Measurements from ENCODE around the gene ACOT7.

ACOT7 gene

DNA sequence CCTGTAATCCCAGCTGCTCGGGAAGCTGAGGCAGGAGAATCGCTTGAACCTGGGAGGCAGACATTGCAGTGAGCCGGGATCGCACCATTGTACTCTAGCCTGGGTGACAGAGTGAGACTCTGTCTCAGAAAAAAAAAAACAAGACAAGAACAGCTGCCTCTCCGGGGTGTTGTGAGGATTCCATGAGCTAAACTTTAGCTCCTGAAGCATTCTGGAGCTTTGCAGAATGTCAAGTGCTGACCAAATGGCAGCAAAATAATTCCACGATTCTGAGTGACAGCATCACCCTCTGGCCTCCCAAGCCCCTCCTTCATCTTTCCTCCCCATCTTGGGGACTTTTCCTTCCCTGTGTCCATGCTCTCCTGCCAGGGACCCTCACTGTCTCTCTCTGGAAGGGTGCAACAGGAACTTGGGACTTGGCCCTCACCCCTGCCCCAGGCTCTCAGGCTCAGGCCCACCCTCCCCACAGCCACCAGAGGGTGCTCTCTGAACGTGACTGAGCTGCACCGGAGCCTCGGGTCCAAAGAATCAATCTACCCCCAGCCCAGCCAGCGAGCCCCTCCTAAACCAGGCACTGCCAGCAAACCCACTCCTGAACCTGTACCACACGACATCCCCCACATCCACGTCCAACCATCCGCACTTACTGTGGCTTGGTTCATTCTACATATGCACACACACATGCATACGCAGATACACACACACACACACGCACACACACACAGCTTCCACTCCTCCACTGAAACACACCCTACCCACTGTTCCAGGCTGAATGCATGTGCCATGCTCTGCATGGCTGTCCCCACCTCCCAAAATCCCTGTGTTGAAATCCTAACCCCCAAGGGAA, 45.7 kb downstream of the ACOT7 start:
- H3K4me2 ChIP-seq (ENCODE audit: insufficient read depth, low read length): no peak overlapping the region
- TF ChIP-seq, protein P1, sequence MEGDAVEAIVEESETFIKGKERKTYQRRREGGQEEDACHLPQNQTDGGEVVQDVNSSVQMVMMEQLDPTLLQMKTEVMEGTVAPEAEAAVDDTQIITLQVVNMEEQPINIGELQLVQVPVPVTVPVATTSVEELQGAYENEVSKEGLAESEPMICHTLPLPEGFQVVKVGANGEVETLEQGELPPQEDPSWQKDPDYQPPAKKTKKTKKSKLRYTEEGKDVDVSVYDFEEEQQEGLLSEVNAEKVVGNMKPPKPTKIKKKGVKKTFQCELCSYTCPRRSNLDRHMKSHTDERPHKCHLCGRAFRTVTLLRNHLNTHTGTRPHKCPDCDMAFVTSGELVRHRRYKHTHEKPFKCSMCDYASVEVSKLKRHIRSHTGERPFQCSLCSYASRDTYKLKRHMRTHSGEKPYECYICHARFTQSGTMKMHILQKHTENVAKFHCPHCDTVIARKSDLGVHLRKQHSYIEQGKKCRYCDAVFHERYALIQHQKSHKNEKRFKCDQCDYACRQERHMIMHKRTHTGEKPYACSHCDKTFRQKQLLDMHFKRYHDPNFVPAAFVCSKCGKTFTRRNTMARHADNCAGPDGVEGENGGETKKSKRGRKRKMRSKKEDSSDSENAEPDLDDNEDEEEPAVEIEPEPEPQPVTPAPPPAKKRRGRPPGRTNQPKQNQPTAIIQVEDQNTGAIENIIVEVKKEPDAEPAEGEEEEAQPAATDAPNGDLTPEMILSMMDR (IDR thresholded peaks at IDR 0.05; ENCODE audit: borderline replicate concordance, extremely low read depth, low read length, poor library complexity, severe bottlenecking): peak; percentile 75
- TF ChIP-seq EZH2 (IDR thresholded peaks at IDR 0.05; ENCODE audit: borderline replicate concordance, low read depth, low read length, severe bottlenecking): no peak
- DNase-seq (peak; percentile 51), ATAC-seq (ENCODE audit: insufficient read depth, low read depth) (peak; percentile 58)
- peaks cover 69% of the 10 kb centered on the region for H3K36me3 ChIP-seq (ENCODE audit: insufficient read depth, low read length)
- peaks cover 81% of the 10 kb centered on the region for H3K79me2 ChIP-seq (ENCODE audit: insufficient read depth, low read length)
- no peaks in the 10 kb centered on the region for H3K27me3 ChIP-seq (ENCODE audit: insufficient read depth, low read length, poor library complexity)
- no peaks in the 10 kb centered on the region for H3K4me1 ChIP-seq (ENCODE audit: insufficient read depth, low read length)
- H3K27ac ChIP-seq (ENCODE audit: low read length): peak overlapping the region; percentile 45
- no peak overlapping the region for H3K4me3 ChIP-seq (ENCODE audit: low read depth in 1 of 2, low read length in 2 of 2)
- H4K20me1 ChIP-seq (ENCODE audit: insufficient read depth, low read length): peaks cover 96% of the 10 kb centered on the region
- no peak overlapping the region for H2AFZ ChIP-seq (ENCODE audit: low read depth, low read length)
- H3K9me3 ChIP-seq (ENCODE audit: insufficient read depth, low read length, severe bottlenecking): no peaks in the 10 kb centered on the region
- no peak overlapping the region for H3K9ac ChIP-seq (ENCODE audit: low read depth, low read length)

DNA sequence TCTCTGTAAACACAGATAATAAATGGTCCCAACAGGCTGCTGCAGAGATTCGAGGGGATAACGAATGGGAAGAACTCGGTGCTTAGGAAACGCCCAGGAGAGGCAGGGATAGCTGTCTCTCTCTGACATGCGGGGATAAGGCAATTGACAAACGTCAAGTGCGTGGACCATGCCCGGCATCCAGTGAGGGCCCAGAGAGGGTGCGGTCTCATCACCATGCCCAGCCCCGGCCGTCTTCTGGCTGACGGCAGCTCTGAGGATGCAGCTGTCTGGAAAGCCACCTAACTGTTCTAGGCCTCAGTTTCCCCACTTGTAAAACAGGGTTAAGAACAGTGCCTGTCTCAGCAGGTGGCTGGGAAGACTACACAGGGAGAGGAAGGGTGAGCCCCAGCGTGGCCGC, 48.1 kb downstream of the ACOT7 start:
- H2AFZ ChIP-seq (ENCODE audit: low read depth, low read length): no peak overlapping the region
- H4K20me1 ChIP-seq (ENCODE audit: insufficient read depth, low read length): peaks cover 78% of the 10 kb centered on the region
- peaks cover 72% of the 10 kb centered on the region for H3K79me2 ChIP-seq (ENCODE audit: insufficient read depth, low read length)
- DNase-seq (no peak), ATAC-seq (ENCODE audit: insufficient read depth, low read depth) (no peak)
- no peaks in the 10 kb centered on the region for H3K27me3 ChIP-seq (ENCODE audit: insufficient read depth, low read length, poor library complexity)
- H3K4me2 ChIP-seq (ENCODE audit: insufficient read depth, low read length): no peak overlapping the region
- no peak overlapping the region for H3K4me3 ChIP-seq (ENCODE audit: low read depth in 1 of 2, low read length in 2 of 2)
- H3K27ac ChIP-seq (ENCODE audit: low read length): no peak overlapping the region
- peaks cover 82% of the 10 kb centered on the region for H3K36me3 ChIP-seq (ENCODE audit: insufficient read depth, low read length)
- TF ChIP-seq, protein P1 (IDR thresholded peaks at IDR 0.05; ENCODE audit: borderline replicate concordance, extremely low read depth, low read length, poor library complexity, severe bottlenecking): no peak
- no peak overlapping the region for H3K9ac ChIP-seq (ENCODE audit: low read depth, low read length)
- H3K9me3 ChIP-seq (ENCODE audit: insufficient read depth, low read length, severe bottlenecking): no peaks in the 10 kb centered on the region
- no peaks in the 10 kb centered on the region for H3K4me1 ChIP-seq (ENCODE audit: insufficient read depth, low read length)

DNA sequence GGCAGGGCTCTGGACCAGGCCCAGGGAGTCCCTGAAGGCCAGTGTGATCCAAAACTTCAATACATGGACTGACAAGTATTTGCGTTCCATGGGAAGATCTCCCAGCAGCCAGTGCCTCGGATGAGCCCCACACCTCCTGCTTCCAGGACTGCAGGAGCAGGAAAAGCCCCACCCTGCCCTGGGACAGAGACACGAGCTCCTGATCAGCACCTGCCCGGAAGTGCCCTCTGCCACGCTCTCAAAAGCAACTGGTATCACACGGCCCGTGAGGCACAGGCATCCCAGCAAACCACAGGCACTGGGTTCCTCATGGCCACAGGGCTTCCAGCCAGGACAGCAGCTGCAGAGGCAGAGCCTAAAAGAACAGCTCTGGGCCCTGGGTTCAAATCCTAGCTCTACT, 48.6 kb downstream of the ACOT7 start:
- Histone ChIP-seq H3K4me3 (ENCODE audit: low read depth in 1 of 2, low read length in 2 of 2) (no peak overlapping the region), H2AFZ (ENCODE audit: low read depth, low read length) (no peak overlapping the region), H3K36me3 (ENCODE audit: insufficient read depth, low read length) (peaks cover 82% of the 10 kb centered on the region), H3K9me3 (ENCODE audit: insufficient read depth, low read length, severe bottlenecking) (no peaks in the 10 kb centered on the region), H3K4me2 (ENCODE audit: insufficient read depth, low read length) (no peak overlapping the region), H3K27me3 (ENCODE audit: insufficient read depth, low read length, poor library complexity) (no peaks in the 10 kb centered on the region), H4K20me1 (ENCODE audit: insufficient read depth, low read length) (peaks cover 73% of the 10 kb centered on the region), H3K27ac (ENCODE audit: low read length) (no peak overlapping the region), H3K79me2 (ENCODE audit: insufficient read depth, low read length) (peaks cover 68% of the 10 kb centered on the region), H3K9ac (ENCODE audit: low read depth, low read length) (no peak overlapping the region), H3K4me1 (ENCODE audit: insufficient read depth, low read length) (no peaks in the 10 kb centered on the region)
- DNase-seq (no peak), ATAC-seq (ENCODE audit: insufficient read depth, low read depth) (no peak)
- TF ChIP-seq EZH2 (IDR thresholded peaks at IDR 0.05; ENCODE audit: borderline replicate concordance, low read depth, low read length, severe bottlenecking): no peak
- TF ChIP-seq, protein P1 (IDR thresholded peaks at IDR 0.05; ENCODE audit: borderline replicate concordance, extremely low read depth, low read length, poor library complexity, severe bottlenecking): no peak
